GM23338 (cell line): Measurements from ENCODE around the gene ADI1. TPM values are rescaled to one million over a fixed set of nuclear protein-coding genes. Genes with fewer than 3 reads are reported as not detected.

Experiments used
- ATAC-seq: fragments of 200-7000 bp; cut with Tn5 transposase; 3 replicates; pipeline ENCODE4 v1.9.1; 2020
- DNase-seq: peaks from one replicate; pipeline ENCODE4 v3.0.0-alpha.2; 2015; ENCODE audit warnings: low spot score
- H2AFZ ChIP-seq: fragments of 200-600 bp; sonication (generic); 2 replicates; pipeline ENCODE4 v1.8.0; 2016; ENCODE audit warnings: antibody characterized with exemption, mild to moderate bottlenecking, moderate library complexity
- H3F3A ChIP-seq: fragments of 200-600 bp; sonication (generic); replicated peaks from 2 replicates; pipeline ENCODE4 v1.8.0; 2017; ENCODE audit warnings: antibody characterized with exemption, mixed run types, low read depth
- H3K27ac ChIP-seq: fragments of 200-600 bp; sonication (generic); 2 replicates; pipeline ENCODE4 v1.6.1; 2016; ENCODE audit warnings: low read depth
- H3K27me3 ChIP-seq: fragments of 200-600 bp; sonication (generic); 2 replicates; pipeline ENCODE4 v1.8.0; 2016; ENCODE audit warnings: mild to moderate bottlenecking, mixed run types, moderate library complexity; ENCODE audit not compliant: insufficient read depth
- H3K36me3 ChIP-seq: fragments of 200-600 bp; sonication (generic); 2 replicates; pipeline ENCODE4 v1.8.0; 2016; ENCODE audit warnings: mild to moderate bottlenecking; ENCODE audit not compliant: insufficient read depth
- H3K4me1 ChIP-seq: fragments of 200-600 bp; sonication (generic); 2 replicates; pipeline ENCODE4 v1.8.0; 2016; ENCODE audit warnings: mild to moderate bottlenecking, moderate library complexity; ENCODE audit not compliant: insufficient read depth
- H3K4me2 ChIP-seq: fragments of 200-600 bp; sonication (generic); 2 replicates; pipeline ENCODE4 v1.7.1; 2017; ENCODE audit warnings: mixed run types
- H3K4me3 ChIP-seq: fragments of 200-600 bp; sonication (generic); 2 replicates; pipeline ENCODE4 v1.6.1; 2016; ENCODE audit warnings: mixed run types
- H3K79me2 ChIP-seq: fragments of 200-600 bp; sonication (generic); replicated peaks from 2 replicates; pipeline ENCODE4 v1.8.0; 2017; ENCODE audit warnings: mild to moderate bottlenecking; ENCODE audit not compliant: insufficient read depth
- H3K9me2 ChIP-seq: fragments of 200-600 bp; sonication (generic); 2 replicates; pipeline ENCODE4 v1.8.0; 2017; ENCODE audit not compliant: insufficient read depth
- H4K20me1 ChIP-seq: fragments of 200-600 bp; sonication (generic); replicated peaks from 2 replicates; pipeline ENCODE4 v1.8.0; 2017; ENCODE audit warnings: mild to moderate bottlenecking; ENCODE audit not compliant: insufficient read depth
- H3K27ac Mint-ChIP-seq: 2 replicates; pipeline ENCODE4 v1.8.0; 2020; ENCODE audit warnings: inconsistent platforms, mild to moderate bottlenecking, moderate library complexity, mixed read lengths
- H3K27me3 Mint-ChIP-seq: 3 replicates; pipeline ENCODE4 v1.8.0; 2022; ENCODE audit warnings: low read depth, mild to moderate bottlenecking, moderate library complexity, mixed read lengths, inconsistent platforms; ENCODE audit not compliant: insufficient read depth, poor library complexity
- H3K36me3 Mint-ChIP-seq: 3 replicates; pipeline ENCODE4 v1.8.0; 2021; ENCODE audit warnings: low read depth, mild to moderate bottlenecking, inconsistent platforms, moderate library complexity, mixed read lengths
- H3K4me1 Mint-ChIP-seq: 3 replicates; pipeline ENCODE4 v1.8.0; 2020; ENCODE audit warnings: mild to moderate bottlenecking, inconsistent platforms, mixed read lengths
- H3K4me3 Mint-ChIP-seq: 3 replicates; pipeline ENCODE4 v1.8.0; 2021; ENCODE audit warnings: moderate library complexity, mild to moderate bottlenecking, inconsistent platforms, mixed read lengths
- H3K9me3 Mint-ChIP-seq: 3 replicates; pipeline ENCODE4 v1.8.0; 2020; ENCODE audit warnings: moderate library complexity, mild to moderate bottlenecking, inconsistent platforms, mixed read lengths
- CTCF ChIP-seq, 2 experiments: fragments of 200-600 bp in 1 of 2; sonication (generic) in 1 of 2; conservative IDR thresholded peaks; 2 replicates each; pipeline versions ENCODE4 v1.5.1 to v1.6.1; 2016 to 2017; ENCODE audit warnings: antibody characterized with exemption in 2 of 2, low read depth in 2 of 2, mild to moderate bottlenecking in 2 of 2, moderate library complexity in 1 of 2
- EZH2 ChIP-seq: fragments of 200-600 bp; sonication (generic); IDR thresholded peaks from one replicate; pipeline ENCODE4 v1.8.0; 2017; ENCODE audit warnings: antibody characterized with exemption, mild to moderate bottlenecking, low read depth; ENCODE audit not compliant: unreplicated experiment
- EZH2phosphoT487 ChIP-seq: fragments of 200-600 bp; sonication (generic); IDR thresholded peaks from one replicate; pipeline ENCODE4 v1.8.1; 2018; ENCODE audit warnings: antibody characterized with exemption; ENCODE audit not compliant: unreplicated experiment
- JUNB ChIP-seq: IDR thresholded peaks from one replicate; pipeline ENCODE4 v1.6.1; 2016; ENCODE audit warnings: antibody characterized with exemption; ENCODE audit not compliant: unreplicated experiment
- NANOG ChIP-seq: IDR thresholded peaks from 2 replicates; pipeline ENCODE4 v1.6.1; 2016; ENCODE audit warnings: antibody characterized with exemption, borderline replicate concordance
- POLR2AphosphoS5 ChIP-seq: IDR thresholded peaks from 2 replicates; pipeline ENCODE4 v1.6.1; 2016; ENCODE audit warnings: antibody characterized with exemption, low read depth
- ZNF114 ChIP-seq: fragments of 250-450 bp; sonication (Bioruptor Pico); IDR thresholded peaks from 2 replicates; pipeline ENCODE4 v1.5.0; 2020; ENCODE audit warnings: mild to moderate bottlenecking, moderate library complexity
- ZNF331 ChIP-seq: fragments of 250-450 bp; sonication (Bioruptor Pico); IDR thresholded peaks from 2 replicates; pipeline ENCODE4 v1.5.0; 2020; ENCODE audit warnings: low read depth, mild to moderate bottlenecking, moderate library complexity
- ZNF462 ChIP-seq: fragments of 250-450 bp; sonication (Bioruptor Pico); IDR thresholded peaks from 2 replicates; pipeline ENCODE4 v1.5.0; 2020; ENCODE audit warnings: mild to moderate bottlenecking, moderate library complexity
- polyA plus RNA-seq: library from polyadenylated mRNA; unstranded; fragments of >200 nt; fragmentation: Nextera tagmentation; extraction: Ambion mirVana; gene quantifications from 2 replicates; pipeline ENCODE4 v1.2.1, GENCODE V29; 2016
- total RNA-seq: library from RNA; depleted of rRNA; stranded (reverse); fragments of >200 nt; shearing (Covaris generic); gene quantifications from 2 replicates; pipeline ENCODE4 v1.2.3, GENCODE V29; 2014
- TF ChIP-seq, protein P1 (sequence below): IDR thresholded peaks from 2 replicates; pipeline ENCODE4 v1.6.1; 2016; ENCODE audit warnings: antibody characterized with exemption
- TF ChIP-seq, protein P2 (sequence below): IDR thresholded peaks from one replicate; pipeline ENCODE4 v1.6.1; 2018; ENCODE audit warnings: antibody characterized with exemption; ENCODE audit not compliant: unreplicated experiment

Gene ADI1
- total and polyA plus RNA-seq, 2 experiments from 2014 or later, result 16.3 to 31.9 TPM

DNA sequence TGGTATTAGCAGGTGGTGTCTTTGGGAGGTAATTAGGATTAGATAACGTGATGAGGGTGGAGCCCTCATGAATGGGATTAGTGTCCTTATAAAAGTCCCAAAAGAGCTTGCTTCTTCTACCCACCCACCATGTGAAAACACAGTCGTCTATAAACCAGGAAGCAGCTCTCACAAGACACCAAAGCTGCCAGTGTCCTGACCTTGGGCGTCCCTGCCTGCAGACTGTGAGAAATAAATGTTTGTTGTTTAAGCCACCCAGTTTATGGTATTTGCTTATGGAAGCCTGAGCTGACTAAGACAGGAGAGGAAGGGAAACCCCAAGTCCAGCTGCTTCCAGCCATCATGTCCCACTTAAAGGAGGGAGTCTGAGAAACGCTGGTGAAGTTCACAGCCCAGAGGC, 13.6 kb downstream of the ADI1 start (continued):
- TF ChIP-seq ZNF462 (CRISPR knock-in tag) (no peak), POLR2AphosphoS5 (no peak), CTCF (conservative IDR thresholded peaks at IDR 0.05; ENCODE audit: low read depth in 2 of 2) (no peak), EZH2phosphoT487 (no peak), ZNF114 (no peak), ZNF331 (CRISPR knock-in tag) (no peak)
- TF ChIP-seq, protein P1, sequence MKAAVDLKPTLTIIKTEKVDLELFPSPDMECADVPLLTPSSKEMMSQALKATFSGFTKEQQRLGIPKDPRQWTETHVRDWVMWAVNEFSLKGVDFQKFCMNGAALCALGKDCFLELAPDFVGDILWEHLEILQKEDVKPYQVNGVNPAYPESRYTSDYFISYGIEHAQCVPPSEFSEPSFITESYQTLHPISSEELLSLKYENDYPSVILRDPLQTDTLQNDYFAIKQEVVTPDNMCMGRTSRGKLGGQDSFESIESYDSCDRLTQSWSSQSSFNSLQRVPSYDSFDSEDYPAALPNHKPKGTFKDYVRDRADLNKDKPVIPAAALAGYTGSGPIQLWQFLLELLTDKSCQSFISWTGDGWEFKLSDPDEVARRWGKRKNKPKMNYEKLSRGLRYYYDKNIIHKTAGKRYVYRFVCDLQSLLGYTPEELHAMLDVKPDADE, result no peak

- peaks cover 22% of the 10 kb centered on the region for H3K36me3 Mint-ChIP-seq
- TF ChIP-seq ZNF331 (CRISPR knock-in tag) (no peak), EZH2phosphoT487 (no peak), NANOG (no peak), EZH2 (no peak), JUNB (no peak)
- TF ChIP-seq, protein P1, result no peak
- TF ChIP-seq, protein P2, sequence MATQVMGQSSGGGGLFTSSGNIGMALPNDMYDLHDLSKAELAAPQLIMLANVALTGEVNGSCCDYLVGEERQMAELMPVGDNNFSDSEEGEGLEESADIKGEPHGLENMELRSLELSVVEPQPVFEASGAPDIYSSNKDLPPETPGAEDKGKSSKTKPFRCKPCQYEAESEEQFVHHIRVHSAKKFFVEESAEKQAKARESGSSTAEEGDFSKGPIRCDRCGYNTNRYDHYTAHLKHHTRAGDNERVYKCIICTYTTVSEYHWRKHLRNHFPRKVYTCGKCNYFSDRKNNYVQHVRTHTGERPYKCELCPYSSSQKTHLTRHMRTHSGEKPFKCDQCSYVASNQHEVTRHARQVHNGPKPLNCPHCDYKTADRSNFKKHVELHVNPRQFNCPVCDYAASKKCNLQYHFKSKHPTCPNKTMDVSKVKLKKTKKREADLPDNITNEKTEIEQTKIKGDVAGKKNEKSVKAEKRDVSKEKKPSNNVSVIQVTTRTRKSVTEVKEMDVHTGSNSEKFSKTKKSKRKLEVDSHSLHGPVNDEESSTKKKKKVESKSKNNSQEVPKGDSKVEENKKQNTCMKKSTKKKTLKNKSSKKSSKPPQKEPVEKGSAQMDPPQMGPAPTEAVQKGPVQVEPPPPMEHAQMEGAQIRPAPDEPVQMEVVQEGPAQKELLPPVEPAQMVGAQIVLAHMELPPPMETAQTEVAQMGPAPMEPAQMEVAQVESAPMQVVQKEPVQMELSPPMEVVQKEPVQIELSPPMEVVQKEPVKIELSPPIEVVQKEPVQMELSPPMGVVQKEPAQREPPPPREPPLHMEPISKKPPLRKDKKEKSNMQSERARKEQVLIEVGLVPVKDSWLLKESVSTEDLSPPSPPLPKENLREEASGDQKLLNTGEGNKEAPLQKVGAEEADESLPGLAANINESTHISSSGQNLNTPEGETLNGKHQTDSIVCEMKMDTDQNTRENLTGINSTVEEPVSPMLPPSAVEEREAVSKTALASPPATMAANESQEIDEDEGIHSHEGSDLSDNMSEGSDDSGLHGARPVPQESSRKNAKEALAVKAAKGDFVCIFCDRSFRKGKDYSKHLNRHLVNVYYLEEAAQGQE, result no peak
Observed at GRCh38 chr2:3504741-3505140, 14.6 kb downstream of the ADI1 start.

More at GRCh38 chr2:3504741-3505140, 14.6 kb downstream of the ADI1 start:
- H4K20me1 ChIP-seq, result 0 out of 2 replicates have a peak, but pooled peaks cover 3% of the 10 kb centered on the region
- no peaks in the 10 kb centered on the region for H3K79me2 ChIP-seq
- peaks cover 7% of the 10 kb centered on the region; the same call in 1 of the 2 replicates for H3F3A ChIP-seq
- no peak overlapping the region for H3K4me2 ChIP-seq
- no peak overlapping the region for H3K27ac ChIP-seq
- no peak overlapping the region for H3K27ac Mint-ChIP-seq
- H2AFZ ChIP-seq, result no peak overlapping the region
- H3K27me3 ChIP-seq, result no peaks in the 10 kb centered on the region
- no peak for ATAC-seq
- H3K4me3 Mint-ChIP-seq, result no peak overlapping the region
- no peaks in the 10 kb centered on the region for H3K4me1 ChIP-seq
- H3K27me3 Mint-ChIP-seq, result peaks cover 4% of the 10 kb centered on the region
- no peaks in the 10 kb centered on the region for H3K9me2 ChIP-seq
- H3K4me3 ChIP-seq, result no peak overlapping the region
- no peaks in the 10 kb centered on the region for H3K9me3 Mint-ChIP-seq
- H3K4me1 Mint-ChIP-seq, result no peaks in the 10 kb centered on the region
- no peaks in the 10 kb centered on the region for H3K36me3 ChIP-seq
- DNase-seq, result no peak
